Activated CD8-positive, alpha-beta memory T cell treated with anti-CD3 and anti-CD28 coated beads, Interleukin-2, amount 50 U/mL, for 48 hours (primary cell): ENCODE results near the gene WDR37.

ENCODE experiments used
- DNase-seq: peaks from one replicate; pipeline ENCODE4 v3.0.0-alpha.2; 2020

Gene WDR37

DNA sequence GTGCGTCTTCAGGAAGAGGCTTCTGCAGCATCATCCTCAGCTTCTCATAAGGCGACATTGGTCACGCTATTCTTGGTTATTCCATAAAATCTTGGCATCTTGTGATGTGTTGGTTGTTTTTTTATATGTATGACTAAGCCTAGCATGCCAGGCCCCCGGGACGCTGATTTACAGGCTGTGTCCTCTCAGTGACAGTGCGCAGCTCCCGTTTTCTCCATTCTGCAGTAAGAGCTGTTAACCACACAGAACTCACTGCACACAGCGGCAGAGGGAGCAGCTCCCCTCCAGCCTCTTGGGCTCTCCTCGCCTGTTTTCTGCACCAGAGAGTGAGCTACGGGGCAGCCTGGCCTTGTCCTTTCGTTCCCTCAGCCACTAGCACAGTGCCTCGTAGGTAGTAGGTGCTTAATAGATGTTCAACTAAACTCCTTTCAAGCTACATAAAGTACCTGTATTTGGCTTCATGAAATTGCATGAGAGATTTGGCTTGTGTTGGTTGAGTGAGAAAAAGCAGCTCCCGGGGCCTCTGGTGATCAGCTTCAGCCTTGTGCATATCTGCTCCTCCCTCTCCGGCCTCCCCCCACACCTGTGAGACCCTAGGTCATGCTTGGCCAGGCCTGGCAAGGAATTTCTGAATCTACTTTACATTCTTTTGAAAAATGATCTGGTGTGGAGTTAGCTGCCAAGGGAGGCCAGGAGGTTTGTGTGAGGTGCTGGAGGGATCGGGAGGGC, 116.2 kb downstream of the WDR37 start:
- no peak for DNase-seq

GRCh38 chr10:1173091-1173490, 116.9 kb downstream of the WDR37 start:
- DNase-seq: no peak

GRCh38 chr10:1174022-1174421, 117.8 kb downstream of the WDR37 start:
- no peak for DNase-seq

DNA sequence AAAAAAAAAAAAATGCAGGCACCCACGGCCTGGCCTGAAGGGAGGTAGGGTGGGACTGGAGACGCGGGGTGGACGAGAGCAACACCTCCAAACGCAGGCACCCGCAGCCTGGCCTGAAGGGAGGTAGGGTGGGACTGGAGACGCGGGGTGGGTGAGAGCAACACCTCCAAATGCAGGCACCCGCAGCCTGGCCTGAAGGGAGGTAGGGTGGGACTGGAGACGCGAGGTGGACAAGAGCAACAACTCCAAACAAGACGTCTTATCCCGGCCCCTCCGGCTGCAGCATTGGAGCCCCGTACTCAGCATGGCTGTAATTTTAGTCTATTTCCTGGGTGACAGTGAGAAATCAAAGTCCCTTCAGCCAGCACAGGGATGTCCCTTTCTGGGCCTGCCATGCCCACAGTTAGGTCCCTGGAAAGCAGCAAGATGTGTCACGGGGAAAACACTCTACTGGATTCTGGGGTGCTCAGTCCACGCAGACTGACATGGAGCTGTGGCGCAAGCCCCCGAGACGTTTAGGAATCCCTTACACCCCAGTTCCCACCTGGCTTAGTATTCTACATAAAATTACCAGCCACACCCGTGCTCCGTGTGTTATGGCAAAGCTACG, 119.9 kb downstream of the WDR37 start:
- DNase-seq: no peak

DNA sequence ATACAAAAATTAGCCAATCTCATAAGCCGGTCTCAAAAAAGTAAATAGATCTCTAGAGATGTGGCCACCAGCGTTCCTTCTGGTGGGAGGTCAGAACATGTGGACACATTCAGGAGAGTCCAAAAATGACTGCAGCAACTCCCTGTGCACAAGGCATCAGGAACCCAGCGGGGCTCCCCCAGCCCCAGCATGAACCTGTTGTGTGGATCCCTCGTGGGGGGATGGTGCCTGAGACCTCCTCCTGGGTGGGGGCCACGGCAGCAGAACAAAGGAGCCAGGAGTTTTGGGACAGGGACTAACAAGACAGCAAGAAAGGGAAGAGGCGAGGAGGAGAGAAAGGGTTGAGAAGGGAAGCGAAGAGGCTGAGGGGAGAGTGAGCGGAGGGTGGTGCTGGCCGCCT, 121.8 kb downstream of the WDR37 start:
- DNase-seq: no peak

DNA sequence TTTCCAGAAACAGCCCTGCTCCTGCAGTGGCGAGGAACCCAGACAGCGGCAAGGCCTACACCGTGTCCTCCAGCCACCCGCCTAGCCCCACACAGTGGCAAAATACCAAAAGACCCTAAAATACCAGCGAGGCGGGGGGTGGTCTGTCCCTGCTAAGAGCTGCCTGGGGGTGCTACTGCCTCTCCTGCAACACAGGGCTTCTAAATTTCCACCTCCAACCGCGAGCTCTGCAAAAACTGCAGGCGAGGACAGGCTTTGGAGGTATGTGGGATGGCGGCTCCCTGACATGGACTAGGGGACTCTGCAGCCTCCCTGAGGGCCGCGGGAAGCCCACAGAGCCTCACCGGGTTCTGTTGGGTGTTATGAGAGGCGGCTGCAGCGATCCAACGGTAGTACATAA, 122.3 kb downstream of the WDR37 start:
- DNase-seq: no peak

- DNase-seq: no peak
Observed at GRCh38 chr10:1179346-1180070, 123.3 kb downstream of the WDR37 start.

- DNase-seq: no peak
Observed at GRCh38 chr10:1180071-1180730, 124.0 kb downstream of the WDR37 start.

DNA sequence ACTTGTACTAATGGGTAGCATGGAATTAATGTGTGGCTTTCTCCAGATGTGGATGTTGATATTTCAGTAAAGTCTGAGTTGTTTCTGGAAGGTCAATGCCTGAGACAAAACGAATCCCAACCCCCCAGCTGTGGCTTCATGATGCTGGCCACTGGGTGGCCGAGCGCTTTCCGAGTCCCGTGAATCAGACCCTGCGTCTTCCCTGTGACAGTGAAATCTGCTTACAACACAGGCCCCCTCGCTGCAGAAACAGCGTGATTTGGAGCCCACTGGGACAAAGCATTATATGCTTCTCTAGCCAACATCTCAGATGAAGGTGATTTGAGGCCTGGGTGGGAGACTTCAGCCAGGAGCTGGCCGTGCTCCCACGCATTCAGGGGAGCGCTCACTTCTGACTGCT, 124.7 kb downstream of the WDR37 start:
- DNase-seq: no peak
